Measurements from ENCODE around the gene TM4SF20.

GRCh38 chr2:227412877-227413276 is 33.8 kb upstream of the TM4SF20 start:
- TF ChIP-seq EP300 (IDR thresholded peaks at IDR 0.05) (no peak), POLR2A (IDR thresholded peaks at IDR 0.05) (no peak)
